Lower leg skin (tissue), 4 donors: ENCODE measurements around the gene EPN1. TPM values are rescaled to one million over a fixed set of nuclear protein-coding genes. Genes with fewer than 3 reads are reported as not detected.
A peak's percentile ranks its signal among the peaks of the same experiment; 100 is the strongest.
"Not testable (repeated sequence)": the region's sequence is repeated elsewhere in the genome, so short reads cannot be mapped to it uniquely, and the experiment has no call there.

Experiments
- DNase-seq, 2 donors: peaks; one replicate each; pipeline ENCODE4 v3.0.0-alpha.2; 2019; ENCODE audit warnings: low spot score in 2 of 2
- H3K4me3 ChIP-seq: fragments of 200-600 bp; sonication (generic); 2 replicates; pipeline ENCODE4 v1.5.1; 2017; ENCODE audit warnings: mild to moderate bottlenecking, low read depth; ENCODE audit not compliant: poor library complexity, severe bottlenecking
- CTCF ChIP-seq, 3 donors: fragments of 450-650 bp; IDR thresholded peaks; one replicate each; pipeline ENCODE4 v1.5.1; 2016; ENCODE audit warnings: antibody characterized with exemption in 3 of 3, mild to moderate bottlenecking in 3 of 3, moderate library complexity in 2 of 3
- POLR2A ChIP-seq, 2 donors: fragments of 450-650 bp; IDR thresholded peaks; one replicate each; pipeline ENCODE4 v1.6.1; 2016 to 2017; ENCODE audit warnings: antibody characterized with exemption in 2 of 2, mild to moderate bottlenecking in 1 of 2, moderate library complexity in 1 of 2
- whole genome bisulfite sequencing, 2 donors: methylation state at CpG; one replicate each; pipeline ENCODE4 v1.1.5; 2018; 5-methylcytosine and 5-hydroxymethylcytosine counted together
- intact Hi-C: fragments of 100-400 bp; cut with DNase I; formaldehyde crosslinking; loops from one replicate; pipeline ENCODE4 v1.15.0; 2023; ENCODE audit warnings: low total_unique reads
- total RNA-seq, 4 donors: library from RNA; depleted of rRNA; stranded (reverse); fragments of >200 nt; gene quantifications; one replicate each; pipeline ENCODE4 v1.1.0, GENCODE V29; 2016

EPN1 gene
- total RNA-seq, 4 donors from 2014 or later = 81.2 to 189 (median 120) TPM

GRCh38 chr19:55705972-55706371 is 30.9 kb downstream of the EPN1 start:
- intact Hi-C loops = no loop called here
- DNase-seq = no peak
- TF ChIP-seq CTCF (IDR thresholded peaks at IDR 0.05) = no peak
- 74 to 91% methylated on average over 3 of the region's 3 CpGs for WGBS, 2 donors
- no peak overlapping the region for H3K4me3 ChIP-seq

- intact Hi-C loops = no loop called here
- H3K4me3 ChIP-seq = no peak overlapping the region
- 76 to 78% methylated on average over 16 to 18 of the region's 18 CpGs for WGBS, 2 donors
- DNase-seq = peak in 1 of 2 donors; percentile 48
- no peak for TF ChIP-seq CTCF (IDR thresholded peaks at IDR 0.05)
- TF ChIP-seq POLR2A (IDR thresholded peaks at IDR 0.05) = no peak
Measured at GRCh38 chr19:55711719-55712118, 36.7 kb downstream of the EPN1 start.

GRCh38 chr19:55712804-55713631 is 38.0 kb downstream of the EPN1 start:
- no peak overlapping the region for H3K4me3 ChIP-seq
- DNase-seq = no peak
- intact Hi-C loops = no loop called here
- TF ChIP-seq POLR2A (IDR thresholded peaks at IDR 0.05) (no peak), CTCF (IDR thresholded peaks at IDR 0.05) (no peak)
- 64 to 69% methylated on average over 2 of the region's 3 CpGs for WGBS, 2 donors

GRCh38 chr19:55716531-55716930 is 41.5 kb downstream of the EPN1 start:
- intact Hi-C loops = loop anchor here (5.0 kb wide), 1 partner anchor 689 kb away; no protein-coding TSS in a partner anchor
- 78 to 80% methylated on average over 15 of the region's 15 CpGs for WGBS, 2 donors
- TF ChIP-seq POLR2A (IDR thresholded peaks at IDR 0.05) (no peak), CTCF (IDR thresholded peaks at IDR 0.05) (no peak)
- peak in 1 of 2 donors; percentile 45 for DNase-seq
- no peak overlapping the region for H3K4me3 ChIP-seq

GRCh38 chr19:55717251-55717650 is 42.2 kb downstream of the EPN1 start:
- no peak overlapping the region for H3K4me3 ChIP-seq
- TF ChIP-seq POLR2A (IDR thresholded peaks at IDR 0.05) (no peak), CTCF (IDR thresholded peaks at IDR 0.05) (no peak)
- intact Hi-C loops = loop anchor here (5.0 kb wide), 1 partner anchor 690 kb away; no protein-coding TSS in a partner anchor
- WGBS, 2 donors = 68 to 72% methylated on average over 11 of the region's 11 CpGs
- no peak for DNase-seq

GRCh38 chr19:55717879-55718711 is 43.1 kb downstream of the EPN1 start:
- 42 to 44% methylated on average over 13 of the region's 13 CpGs for WGBS, 2 donors
- not testable (repeated sequence) for H3K4me3 ChIP-seq
- peak in 1 of 2 donors; percentile 70 for DNase-seq
- intact Hi-C loops = loop anchor here (5.0 kb wide), 1 partner anchor 691 kb away; no protein-coding TSS in a partner anchor
